KMS-11 (cell line): ENCODE results near the gene CFAP299.

ENCODE experiments used
- H2AFZ ChIP-seq: fragments of 200-600 bp; sonication (generic); 2 replicates; pipeline ENCODE4 v1.6.1; 2016; ENCODE audit warnings: antibody characterized with exemption, mixed run types, low read depth
- H3K27ac ChIP-seq: fragments of 200-600 bp; sonication (generic); 2 replicates; pipeline ENCODE4 v1.6.1; 2016; ENCODE audit warnings: mild to moderate bottlenecking, mixed run types
- H3K27me3 ChIP-seq: fragments of 200-600 bp; sonication (generic); 2 replicates; pipeline ENCODE4 v1.6.1; 2017; ENCODE audit warnings: mild to moderate bottlenecking, low read depth, mixed run types, moderate library complexity; ENCODE audit not compliant: insufficient read depth
- H3K36me3 ChIP-seq: fragments of 200-600 bp; sonication (generic); 2 replicates; pipeline ENCODE4 v1.6.1; 2017; ENCODE audit warnings: mild to moderate bottlenecking, mixed run types; ENCODE audit not compliant: insufficient read depth
- H3K4me1 ChIP-seq: fragments of 200-600 bp; sonication (generic); 2 replicates; pipeline ENCODE4 v1.6.1; 2016; ENCODE audit warnings: mild to moderate bottlenecking, low read depth, mixed run types; ENCODE audit not compliant: poor library complexity, severe bottlenecking
- H3K4me2 ChIP-seq: fragments of 200-600 bp; sonication (generic); 2 replicates; pipeline ENCODE4 v1.7.0; 2016; ENCODE audit warnings: mild to moderate bottlenecking, mixed run types
- H3K4me3 ChIP-seq: fragments of 200-600 bp; sonication (generic); IDR thresholded peaks from 2 replicates; pipeline ENCODE4 v1.6.1; 2017; ENCODE audit warnings: low read depth, low read length, mixed read lengths; ENCODE audit not compliant: insufficient read depth
- H3K79me2 ChIP-seq: fragments of 200-600 bp; sonication (generic); 2 replicates; pipeline ENCODE4 v1.6.1; 2016; ENCODE audit warnings: low read depth, mixed run types; ENCODE audit not compliant: insufficient read depth
- H3K9ac ChIP-seq: fragments of 200-600 bp; sonication (generic); 2 replicates; pipeline ENCODE4 v1.6.1; 2016; ENCODE audit warnings: mild to moderate bottlenecking, mixed run types
- H4K20me1 ChIP-seq: fragments of 200-600 bp; sonication (generic); 2 replicates; pipeline ENCODE4 v1.6.1; 2016; ENCODE audit warnings: mild to moderate bottlenecking, mixed run types; ENCODE audit not compliant: insufficient read depth
- TF ChIP-seq, protein P1 (sequence below): fragments of 200-600 bp; sonication (generic); conservative IDR thresholded peaks from 2 replicates; pipeline ENCODE4 v1.6.1; 2017; ENCODE audit warnings: low read depth, mild to moderate bottlenecking, antibody characterized with exemption, low read length, moderate library complexity, mixed read lengths

CFAP299 gene

GRCh38 chr4:80407246-80407645 lies 71.7 kb downstream of the CFAP299 start:
- Histone ChIP-seq H2AFZ (no peak overlapping the region), H3K79me2 (no peaks in the 10 kb centered on the region), H3K27me3 (no peaks in the 10 kb centered on the region), H4K20me1 (no peaks in the 10 kb centered on the region), H3K4me3 (no peak overlapping the region), H3K4me2 (no peak overlapping the region), H3K36me3 (no peaks in the 10 kb centered on the region), H3K27ac (no peak overlapping the region), H3K9ac (no peak overlapping the region), H3K4me1 (no peaks in the 10 kb centered on the region)
- TF ChIP-seq, protein P1, sequence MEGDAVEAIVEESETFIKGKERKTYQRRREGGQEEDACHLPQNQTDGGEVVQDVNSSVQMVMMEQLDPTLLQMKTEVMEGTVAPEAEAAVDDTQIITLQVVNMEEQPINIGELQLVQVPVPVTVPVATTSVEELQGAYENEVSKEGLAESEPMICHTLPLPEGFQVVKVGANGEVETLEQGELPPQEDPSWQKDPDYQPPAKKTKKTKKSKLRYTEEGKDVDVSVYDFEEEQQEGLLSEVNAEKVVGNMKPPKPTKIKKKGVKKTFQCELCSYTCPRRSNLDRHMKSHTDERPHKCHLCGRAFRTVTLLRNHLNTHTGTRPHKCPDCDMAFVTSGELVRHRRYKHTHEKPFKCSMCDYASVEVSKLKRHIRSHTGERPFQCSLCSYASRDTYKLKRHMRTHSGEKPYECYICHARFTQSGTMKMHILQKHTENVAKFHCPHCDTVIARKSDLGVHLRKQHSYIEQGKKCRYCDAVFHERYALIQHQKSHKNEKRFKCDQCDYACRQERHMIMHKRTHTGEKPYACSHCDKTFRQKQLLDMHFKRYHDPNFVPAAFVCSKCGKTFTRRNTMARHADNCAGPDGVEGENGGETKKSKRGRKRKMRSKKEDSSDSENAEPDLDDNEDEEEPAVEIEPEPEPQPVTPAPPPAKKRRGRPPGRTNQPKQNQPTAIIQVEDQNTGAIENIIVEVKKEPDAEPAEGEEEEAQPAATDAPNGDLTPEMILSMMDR = no peak

DNA sequence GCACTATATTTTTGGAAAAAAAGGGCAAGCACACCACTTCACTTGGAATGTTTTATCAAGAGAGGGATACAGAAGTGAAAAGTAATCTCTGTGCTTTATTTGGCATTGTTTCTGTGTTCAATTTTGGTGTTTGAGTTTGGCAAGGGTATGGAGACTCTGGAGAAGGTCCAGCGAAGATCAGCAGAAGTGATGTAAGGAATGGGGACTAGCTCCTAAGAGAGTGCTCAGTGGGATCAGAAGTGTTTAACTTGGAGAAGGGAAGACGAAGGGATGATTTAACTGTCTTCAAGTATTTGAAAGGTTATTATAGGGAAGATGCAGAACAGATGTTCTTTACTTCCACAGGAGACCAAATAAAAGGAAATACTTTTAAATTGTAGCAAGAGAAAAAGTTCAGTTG lies 74.3 kb downstream of the CFAP299 start:
- Histone ChIP-seq H3K4me3 (no peak overlapping the region), H3K4me2 (no peak overlapping the region), H3K27me3 (no peaks in the 10 kb centered on the region), H3K27ac (no peak overlapping the region), H3K9ac (no peak overlapping the region), H2AFZ (no peak overlapping the region), H4K20me1 (no peaks in the 10 kb centered on the region), H3K36me3 (no peaks in the 10 kb centered on the region), H3K79me2 (no peaks in the 10 kb centered on the region), H3K4me1 (no peaks in the 10 kb centered on the region)
- TF ChIP-seq, protein P1 = no peak

DNA sequence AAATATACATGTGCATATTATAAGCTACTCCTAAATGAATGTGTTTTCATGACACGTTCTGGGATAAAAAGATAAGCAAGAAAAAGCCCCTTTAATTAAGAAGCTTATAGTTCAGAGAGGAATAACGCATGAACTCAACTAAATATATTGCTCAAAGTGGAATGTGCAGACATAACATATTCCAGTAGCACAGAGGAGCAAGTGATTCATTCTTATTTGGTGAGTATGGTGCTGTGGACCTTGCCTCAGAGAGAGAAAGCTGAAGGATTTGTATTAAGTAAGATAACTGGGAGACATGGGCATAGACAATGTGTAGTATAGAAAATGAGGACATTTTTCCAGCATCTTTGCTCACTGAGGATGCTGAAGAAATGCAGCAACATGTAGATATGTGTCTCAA lies 76.8 kb downstream of the CFAP299 start:
- Histone ChIP-seq H3K79me2 (no peaks in the 10 kb centered on the region), H3K27ac (no peak overlapping the region), H3K36me3 (no peaks in the 10 kb centered on the region), H3K4me3 (no peak overlapping the region), H3K4me2 (no peak overlapping the region), H2AFZ (no peak overlapping the region), H3K27me3 (no peaks in the 10 kb centered on the region), H4K20me1 (no peaks in the 10 kb centered on the region), H3K4me1 (no peaks in the 10 kb centered on the region), H3K9ac (no peak overlapping the region)
- TF ChIP-seq, protein P1 = no peak

- TF ChIP-seq, protein P1 = no peak
- Histone ChIP-seq H3K27ac (no peak overlapping the region), H3K9ac (no peak overlapping the region), H3K4me3 (no peak overlapping the region), H3K79me2 (no peaks in the 10 kb centered on the region), H3K36me3 (no peaks in the 10 kb centered on the region), H3K4me1 (no peaks in the 10 kb centered on the region), H3K27me3 (no peaks in the 10 kb centered on the region), H2AFZ (no peak overlapping the region), H4K20me1 (no peaks in the 10 kb centered on the region), H3K4me2 (no peak overlapping the region)
These were observed 77.6 kb downstream of the CFAP299 start for GRCh38 chr4:80413086-80413485.
